ENCODE measurements around the gene RRP15.

DNA sequence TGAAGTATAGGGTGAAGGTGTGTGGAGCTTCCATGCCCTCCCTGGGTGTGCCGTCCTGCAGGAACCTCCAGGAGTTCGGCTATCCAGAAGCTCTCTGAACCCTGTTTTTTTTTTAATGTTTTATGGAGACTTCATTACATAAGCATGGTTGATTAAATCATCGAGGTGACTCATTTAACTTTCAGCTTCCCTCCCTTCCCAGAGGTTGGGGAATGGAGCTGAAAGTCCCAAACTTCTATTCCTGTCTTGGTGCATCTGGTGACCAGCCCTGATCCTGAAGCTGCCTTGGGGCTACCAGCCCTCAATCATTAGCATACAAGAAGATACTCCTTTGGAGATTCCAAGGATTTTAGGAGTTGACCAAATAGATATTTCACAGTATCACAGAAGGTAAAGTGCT, 9.5 kb downstream of the RRP15 start:
- TF ChIP-seq, protein P1, sequence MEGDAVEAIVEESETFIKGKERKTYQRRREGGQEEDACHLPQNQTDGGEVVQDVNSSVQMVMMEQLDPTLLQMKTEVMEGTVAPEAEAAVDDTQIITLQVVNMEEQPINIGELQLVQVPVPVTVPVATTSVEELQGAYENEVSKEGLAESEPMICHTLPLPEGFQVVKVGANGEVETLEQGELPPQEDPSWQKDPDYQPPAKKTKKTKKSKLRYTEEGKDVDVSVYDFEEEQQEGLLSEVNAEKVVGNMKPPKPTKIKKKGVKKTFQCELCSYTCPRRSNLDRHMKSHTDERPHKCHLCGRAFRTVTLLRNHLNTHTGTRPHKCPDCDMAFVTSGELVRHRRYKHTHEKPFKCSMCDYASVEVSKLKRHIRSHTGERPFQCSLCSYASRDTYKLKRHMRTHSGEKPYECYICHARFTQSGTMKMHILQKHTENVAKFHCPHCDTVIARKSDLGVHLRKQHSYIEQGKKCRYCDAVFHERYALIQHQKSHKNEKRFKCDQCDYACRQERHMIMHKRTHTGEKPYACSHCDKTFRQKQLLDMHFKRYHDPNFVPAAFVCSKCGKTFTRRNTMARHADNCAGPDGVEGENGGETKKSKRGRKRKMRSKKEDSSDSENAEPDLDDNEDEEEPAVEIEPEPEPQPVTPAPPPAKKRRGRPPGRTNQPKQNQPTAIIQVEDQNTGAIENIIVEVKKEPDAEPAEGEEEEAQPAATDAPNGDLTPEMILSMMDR (IDR thresholded peaks at IDR 0.05 in 8 of 11, conservative IDR thresholded peaks at IDR 0.05 in 3 of 11) = no peak
- no peak for TF ChIP-seq POLR2A (IDR thresholded peaks at IDR 0.05)
